H1 (cell line): ENCODE measurements around the gene RNF5. TPM values are rescaled to one million over a fixed set of nuclear protein-coding genes. Genes with fewer than 3 reads are reported as not detected.

Experiments
- CTCF ChIA-PET: fragments of 300-600 bp; sonication (Branson Sonifier 250); formaldehyde crosslinking; loops from one replicate; lab custom pipeline; 2021; ENCODE audit not compliant: partially characterized antibody; lab: Charles Lee
- POLR2A ChIA-PET: fragments of 300-600 bp; sonication (Branson Sonifier 250); formaldehyde crosslinking; loops from one replicate; lab custom pipeline; 2021; ENCODE audit warnings: inconsistent platforms; ENCODE audit not compliant: partially characterized antibody; lab: Charles Lee
- DNase-seq, 2 experiments: peaks; one replicate each; pipeline versions ENCODE4 v3.0.0 to v3.0.0-alpha.2; 2010 to 2022; ENCODE audit warnings: low spot score in 2 of 2, low read depth in 1 of 2, mixed read lengths in 1 of 2
- FAIRE-seq: peaks from 2 replicates; lab custom pipeline; 2011; peaks lifted over from hg19 to GRCh38; lab: Jason Lieb, UNC
- H2AFZ ChIP-seq: 2 replicates; pipeline ENCODE4 v1.8.1; 2012; ENCODE audit warnings: low read length, inconsistent platforms
- H2AK5ac ChIP-seq: 2 replicates; pipeline ENCODE4 v1.6.1; 2013; ENCODE audit warnings: low read depth, low read length
- H2BK120ac ChIP-seq: replicated peaks from 2 replicates; pipeline ENCODE3; 2013; ENCODE audit warnings: low read depth, low read length, inconsistent platforms
- H2BK12ac ChIP-seq: 2 replicates; pipeline ENCODE4 v1.6.1; 2013; ENCODE audit warnings: low read depth, low read length
- H2BK15ac ChIP-seq: 2 replicates; pipeline ENCODE4 v1.6.1; 2013; ENCODE audit warnings: low read length
- H2BK20ac ChIP-seq: 2 replicates; pipeline ENCODE4 v1.6.1; 2013; ENCODE audit warnings: low read length
- H2BK5ac ChIP-seq: 2 replicates; pipeline ENCODE4 v1.6.1; 2013; ENCODE audit warnings: low read depth, low read length
- H3K14ac ChIP-seq: 2 replicates; pipeline ENCODE4 v1.6.1; 2013; ENCODE audit warnings: inconsistent platforms; ENCODE audit not compliant: insufficient read length
- H3K18ac ChIP-seq: 2 replicates; pipeline ENCODE4 v1.6.1; 2013; ENCODE audit warnings: low read length; ENCODE audit errors: extremely low read depth
- H3K23ac ChIP-seq: 2 replicates; pipeline ENCODE4 v1.6.1; 2013; ENCODE audit warnings: inconsistent platforms; ENCODE audit not compliant: insufficient read length
- H3K23me2 ChIP-seq: 2 replicates; pipeline ENCODE4 v1.6.1; 2013; ENCODE audit warnings: low read depth, low read length
- H3K27ac ChIP-seq: 2 replicates; pipeline ENCODE4 v1.6.1; 2011; ENCODE audit warnings: low read depth, low read length, inconsistent platforms
- H3K27me3 ChIP-seq, 4 experiments: replicated peaks in 1 of 4; 1 replicate in 1 of 4; 2 replicates in 3 of 4; pipeline versions ENCODE4 v1.6.1 to v1.8.1; 2011 to 2013; ENCODE audit warnings: low read length in 3 of 4, mild to moderate bottlenecking in 3 of 4, inconsistent platforms in 2 of 4, mixed read lengths in 2 of 4, moderate library complexity in 1 of 4; ENCODE audit not compliant: control insufficient read depth in 3 of 4, insufficient read depth in 3 of 4; ENCODE audit errors: extremely low read depth in 1 of 4
- H3K36me3 ChIP-seq, 4 experiments: 2 replicates each; pipeline versions ENCODE4 v1.6.1 to v1.8.1; 2011 to 2013; ENCODE audit warnings: mild to moderate bottlenecking in 4 of 4, low read length in 3 of 4, moderate library complexity in 2 of 4, control low read depth in 1 of 4, inconsistent platforms in 1 of 4; ENCODE audit not compliant: insufficient read depth in 4 of 4, control insufficient read depth in 2 of 4
- H3K4ac ChIP-seq: replicated peaks from 2 replicates; pipeline ENCODE3; 2013; ENCODE audit warnings: low read length, low read depth, mixed read lengths, inconsistent platforms; ENCODE audit not compliant: insufficient read length
- H3K4me1 ChIP-seq, 4 experiments: replicated peaks in 1 of 4; 1 replicate in 1 of 4; 2 replicates in 3 of 4; pipeline versions ENCODE4 v1.6.1 to v1.8.1; 2011 to 2013; ENCODE audit warnings: low read length in 3 of 4, inconsistent platforms in 2 of 4, mixed read lengths in 1 of 4; ENCODE audit not compliant: insufficient read depth in 4 of 4, control insufficient read depth in 3 of 4
- H3K4me2 ChIP-seq, 2 experiments: 2 replicates each; pipeline versions ENCODE4 v1.6.1 to v1.8.1; 2011 to 2013; ENCODE audit warnings: low read depth in 2 of 2, low read length in 2 of 2, control low read depth in 1 of 2, inconsistent platforms in 1 of 2, mild to moderate bottlenecking in 1 of 2; ENCODE audit not compliant: insufficient read depth in 1 of 2
- H3K4me3 ChIP-seq, 4 experiments: fragments of 200-600, 300-600 bp in 1 of 4; sonication (generic), shearing (Covaris generic), sonication (Bioruptor Twin) in 1 of 4; 2 replicates each; pipeline versions ENCODE4 v1.5.1 to v1.8.1; 2011 to 2016; ENCODE audit warnings: low read length in 4 of 4, low read depth in 3 of 4, control low read depth in 2 of 4, inconsistent platforms in 2 of 4, mild to moderate bottlenecking in 2 of 4, mixed read lengths in 1 of 4, moderate library complexity in 1 of 4; ENCODE audit not compliant: insufficient read depth in 2 of 4; ENCODE audit errors: extremely low read depth in 1 of 4
- H3K56ac ChIP-seq: replicated peaks from 2 replicates; pipeline ENCODE3; 2013; ENCODE audit warnings: low read depth, mild to moderate bottlenecking, mixed read lengths, low read length, inconsistent platforms; ENCODE audit not compliant: insufficient read length
- H3K79me1 ChIP-seq: 2 replicates; pipeline ENCODE4 v1.6.1; 2013; ENCODE audit warnings: low read depth, low read length, control low read depth
- H3K79me2 ChIP-seq, 2 experiments: 2 replicates each; pipeline versions ENCODE4 v1.6.1 to v1.8.1; 2012 to 2013; ENCODE audit warnings: low read length in 2 of 2, mild to moderate bottlenecking in 2 of 2, inconsistent platforms in 1 of 2; ENCODE audit not compliant: insufficient read depth in 2 of 2, control insufficient read depth in 1 of 2
- H3K9ac ChIP-seq, 4 experiments: replicated peaks in 1 of 4; 1 replicate in 1 of 4; 2 replicates in 3 of 4; pipeline versions ENCODE4 v1.6.1 to v1.8.1; 2011 to 2013; ENCODE audit warnings: low read depth in 3 of 4, low read length in 3 of 4, control low read depth in 2 of 4, mild to moderate bottlenecking in 2 of 4, moderate library complexity in 2 of 4, inconsistent platforms in 1 of 4; ENCODE audit errors: extremely low read depth in 1 of 4
- H3K9me3 ChIP-seq, 2 experiments: 2 replicates each; pipeline versions ENCODE4 v1.6.1 to v1.8.1; 2012 to 2013; ENCODE audit warnings: mild to moderate bottlenecking in 2 of 2, moderate library complexity in 2 of 2, control low read depth in 1 of 2, inconsistent platforms in 1 of 2, low read depth in 1 of 2, low read length in 1 of 2, mixed read lengths in 1 of 2; ENCODE audit not compliant: insufficient read depth in 2 of 2
- H4K20me1 ChIP-seq, 2 experiments: replicated peaks in 1 of 2; 2 replicates each; pipeline versions ENCODE3 to v1.8.1; 2011 to 2013; ENCODE audit warnings: inconsistent platforms in 2 of 2, low read length in 2 of 2, mild to moderate bottlenecking in 1 of 2; ENCODE audit not compliant: insufficient read depth in 2 of 2, control insufficient read depth in 1 of 2
- H4K5ac ChIP-seq: 2 replicates; pipeline ENCODE4 v1.6.1; 2013; ENCODE audit warnings: low read length, low read depth, mixed read lengths, inconsistent platforms; ENCODE audit not compliant: insufficient read length
- H4K8ac ChIP-seq: 2 replicates; pipeline ENCODE4 v1.8.0; 2013; ENCODE audit warnings: mild to moderate bottlenecking, moderate library complexity, low read length, inconsistent platforms; ENCODE audit not compliant: insufficient read depth; ENCODE audit errors: extremely low read depth
- H4K91ac ChIP-seq: replicated peaks from 2 replicates; pipeline ENCODE3; 2013; ENCODE audit warnings: low read length, mixed read lengths, inconsistent platforms; ENCODE audit not compliant: insufficient read length
- GTF2F1 ChIP-seq: IDR thresholded peaks from 2 replicates; pipeline ENCODE4 v1.6.1; 2012; ENCODE audit warnings: low read depth, low read length, improper control_type of control experiment, borderline replicate concordance
- POLR2A ChIP-seq, 2 experiments: IDR thresholded peaks; 1 replicate in 1 of 2; 2 replicates in 1 of 2; pipeline ENCODE4 v1.6.1; 2011; ENCODE audit warnings: low read depth in 2 of 2, low read length in 2 of 2, mild to moderate bottlenecking in 2 of 2; ENCODE audit errors: control extremely low read depth in 1 of 2
- SUZ12 ChIP-seq: fragments of 200-600 bp; sonication (generic); IDR thresholded peaks from 2 replicates; pipeline ENCODE4 v1.6.1; 2012; ENCODE audit warnings: mild to moderate bottlenecking, inconsistent platforms, low read length, moderate library complexity, mixed read lengths
- WGBS, 2 experiments: shearing (Covaris generic) in 1 of 2; methylation state at CpG; one replicate each; pipeline versions ENCODE4 v1.1.6 to v1.1.7; 2013 to 2015; ENCODE audit warnings: low lambda C conversion rate in 2 of 2, mixed read lengths in 2 of 2, inconsistent platforms in 1 of 2, low coverage in 1 of 2, missing lambda C conversion rate in 1 of 2; ENCODE audit not compliant: insufficient replicate concordance in 2 of 2, insufficient coverage in 1 of 2, insufficient read length in 1 of 2; ENCODE audit errors: extremely low coverage in 1 of 2, missing lambda C conversion rate in 1 of 2; 5-methylcytosine and 5-hydroxymethylcytosine counted together
- polyA plus RNA-seq, 7 experiments: library from polyadenylated mRNA; depleted of rRNA in 3 of 7; stranded (reverse) in 5 of 7; unstranded in 2 of 7; fragments of >200 nt in 5 of 7; fragments of 200-250 nt in 2 of 7; gene quantifications; 1 replicate in 5 of 7; 2 replicates in 1 of 7; 4 replicates in 1 of 7; pipeline versions ENCODE4 v1.2.1 to v1.2.3, GENCODE V29; 2011 to 2013; ENCODE audit warnings: missing spikeins in 2 of 7, mixed read lengths in 2 of 7
- total RNA-seq: library from RNA; stranded (reverse); fragmentation: NEBNext Ultra II Directional; extraction: Animal tissue kit (Norgen Biotek cat#: 25700); gene quantifications from 2 replicates; pipeline ENCODE4 v1.2.1, GENCODE V29; 2021

RNF5 gene
- total and polyA plus RNA-seq, 2 of the 8 experiments (the other 6 are each of a cell fraction or from before 2014, with no cell fraction given), result 90.0 to 158 TPM

- Histone ChIP-seq H2BK20ac (no peak overlapping the region), H3K9me3 (no peaks in the 10 kb centered on the region), H3K36me3 (peaks cover 2 to 16% (median 11%) of the 10 kb centered on the region in 4 experiments; a peak in 5 of 8 replicates), H4K8ac (no peak overlapping the region), H3K79me1 (no peaks in the 10 kb centered on the region), H4K20me1 (peaks cover 4 to 5% of the 10 kb centered on the region in 2 experiments), H3K9ac (no peak overlapping the region), H2BK12ac (no peak overlapping the region), H3K4ac (peak overlapping the region; percentile 53), H3K56ac (no peak overlapping the region), H3K23me2 (no peaks in the 10 kb centered on the region), H4K5ac (no peak overlapping the region), H4K91ac (no peak overlapping the region), H3K4me1 (peaks cover 0 to 5% (median 2%) of the 10 kb centered on the region in 4 experiments; a peak in 3 of 7 replicates), H2BK120ac (no peak overlapping the region), H3K4me3 (no peak overlapping the region), H2BK15ac (no peak overlapping the region), H2AK5ac (no peak overlapping the region), H3K79me2 (no peaks in the 10 kb centered on the region), H3K23ac (no peak overlapping the region), H3K4me2 (no peak overlapping the region), H3K27ac (no peak overlapping the region), H3K18ac (no peak overlapping the region), H3K14ac (no peak overlapping the region), H2BK5ac (no peak overlapping the region), H2AFZ (no peak overlapping the region), H3K27me3 (no peaks in the 10 kb centered on the region)
- DNase-seq (no peak), FAIRE-seq (no peak)
- TF ChIP-seq GTF2F1, result no peak
- no peak for TF ChIP-seq SUZ12
- 0 out of 3 replicates have a peak, but pooled peaks of 1 of the 2 experiments have one; percentile 2 for TF ChIP-seq POLR2A (IDR thresholded peaks at IDR 0.05; ENCODE audit: control extremely low read depth in 1 of 2, low read depth in 2 of 2, low read length in 2 of 2)
- ChIA-PET POLR2A (interaction anchor here (0.8 to 6.8 kb wide), 11 partner anchors 9 to 46 kb away, joined by 3 to 49 read pairs (median 6); partner anchors contain the start of genes AGPAT1, ATF6B and PRRT1), CTCF (interaction anchor here (0.7 to 6.7 kb wide), 8 partner anchors 9 to 45 kb away, joined by 3 to 72 read pairs (median 3); partner anchors contain the start of gene PRRT1)
- WGBS, 2 experiments, result 98% methylated on average over 7 of the region's 7 CpGs; no CpG with 5 or more reads in 1 of the 2 experiments
Observed at GRCh38 chr6:32163559-32164258, 14.5 kb upstream of the RNF5 start.
